ENCODE data around the gene HCN1. TPM values are rescaled to one million over a fixed set of nuclear protein-coding genes. Genes with fewer than 3 reads are reported as not detected.

Gene HCN1
- total RNA-seq, 4 donors from 2014 or later, result 0.39 to 0.66 (median 0.49) TPM

DNA sequence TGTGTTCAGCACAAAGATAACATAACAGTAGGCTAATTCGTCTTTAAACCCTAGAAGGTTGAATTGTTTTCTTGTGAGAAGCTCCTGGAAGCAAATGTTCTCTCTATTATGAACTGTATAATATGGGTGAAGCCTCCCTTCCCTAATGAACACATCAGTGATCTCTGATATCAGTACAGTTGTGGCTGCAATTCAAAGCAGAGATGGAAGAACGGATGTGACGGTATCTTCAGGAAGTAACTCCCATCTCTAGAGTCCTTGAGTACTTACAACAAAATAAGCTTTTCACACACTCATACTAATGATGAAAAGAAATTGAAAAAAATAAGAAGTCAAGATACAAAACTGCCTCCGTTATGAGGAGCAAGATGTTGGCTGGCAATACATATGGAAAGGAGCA is 4.5 kb downstream of the HCN1 start:
- Histone ChIP-seq H3K27me3 (peaks cover 0 to 64% (median 11%) of the 10 kb centered on the region in 4 donors), H3K4me3 (no peak overlapping the region), H3K4me1 (peaks cover 9 to 14% (median 14%) of the 10 kb centered on the region in 4 donors), H3K9me3 (no peaks in the 10 kb centered on the region), H3K27ac (replicated peaks in 1 of 4) (no peak overlapping the region), H3K36me3 (no peaks in the 10 kb centered on the region)
- TF ChIP-seq EP300 (IDR thresholded peaks at IDR 0.05) (no peak), POLR2A (IDR thresholded peaks at IDR 0.05; ENCODE audit: low read depth) (no peak), POLR2AphosphoS5 (IDR thresholded peaks at IDR 0.05) (no peak)
- TF ChIP-seq, protein P1, sequence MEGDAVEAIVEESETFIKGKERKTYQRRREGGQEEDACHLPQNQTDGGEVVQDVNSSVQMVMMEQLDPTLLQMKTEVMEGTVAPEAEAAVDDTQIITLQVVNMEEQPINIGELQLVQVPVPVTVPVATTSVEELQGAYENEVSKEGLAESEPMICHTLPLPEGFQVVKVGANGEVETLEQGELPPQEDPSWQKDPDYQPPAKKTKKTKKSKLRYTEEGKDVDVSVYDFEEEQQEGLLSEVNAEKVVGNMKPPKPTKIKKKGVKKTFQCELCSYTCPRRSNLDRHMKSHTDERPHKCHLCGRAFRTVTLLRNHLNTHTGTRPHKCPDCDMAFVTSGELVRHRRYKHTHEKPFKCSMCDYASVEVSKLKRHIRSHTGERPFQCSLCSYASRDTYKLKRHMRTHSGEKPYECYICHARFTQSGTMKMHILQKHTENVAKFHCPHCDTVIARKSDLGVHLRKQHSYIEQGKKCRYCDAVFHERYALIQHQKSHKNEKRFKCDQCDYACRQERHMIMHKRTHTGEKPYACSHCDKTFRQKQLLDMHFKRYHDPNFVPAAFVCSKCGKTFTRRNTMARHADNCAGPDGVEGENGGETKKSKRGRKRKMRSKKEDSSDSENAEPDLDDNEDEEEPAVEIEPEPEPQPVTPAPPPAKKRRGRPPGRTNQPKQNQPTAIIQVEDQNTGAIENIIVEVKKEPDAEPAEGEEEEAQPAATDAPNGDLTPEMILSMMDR (IDR thresholded peaks at IDR 0.05), result no peak
- intact Hi-C loops (cut with DNase I), result no loop called here
- no peak for DNase-seq (ENCODE audit: extremely low spot score)
- 67% methylated on average over 4 of the region's 4 CpGs for WGBS

DNA sequence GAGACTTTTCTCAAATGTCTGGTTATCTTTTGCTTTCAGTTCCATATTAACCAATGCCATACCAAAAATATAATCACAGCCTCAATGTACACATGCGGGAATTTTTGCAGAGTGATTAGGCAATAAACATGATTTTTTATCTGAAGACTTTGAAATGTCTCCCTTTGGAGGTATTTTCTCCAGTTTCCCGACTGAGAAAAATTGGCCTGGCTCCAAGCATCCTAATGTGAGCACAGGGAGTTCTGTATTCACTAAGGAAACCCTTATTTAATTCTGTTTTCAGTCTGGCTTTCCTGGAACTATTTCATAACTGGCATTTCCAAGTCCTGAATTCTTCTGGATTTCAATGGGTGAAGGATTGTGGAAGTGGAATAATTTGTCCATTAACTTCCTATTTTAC is 8.5 kb downstream of the HCN1 start:
- DNase-seq (ENCODE audit: extremely low spot score), result no peak
- Histone ChIP-seq H3K9me3 (no peaks in the 10 kb centered on the region), H3K27me3 (peaks cover 0 to 30% (median 0%) of the 10 kb centered on the region in 4 donors), H3K4me3 (no peak overlapping the region), H3K27ac (replicated peaks in 1 of 4) (no peak overlapping the region), H3K36me3 (no peaks in the 10 kb centered on the region), H3K4me1 (no peaks in the 10 kb centered on the region)
- intact Hi-C loops (cut with DNase I), result no loop called here
- WGBS, result 55% methylated on average over 2 of the region's 2 CpGs
- TF ChIP-seq, protein P1 (IDR thresholded peaks at IDR 0.05), result no peak
- no peak for TF ChIP-seq POLR2A (IDR thresholded peaks at IDR 0.05; ENCODE audit: low read depth)
- no peak for TF ChIP-seq POLR2AphosphoS5 (IDR thresholded peaks at IDR 0.05)
- no peak for TF ChIP-seq EP300 (IDR thresholded peaks at IDR 0.05)

DNA sequence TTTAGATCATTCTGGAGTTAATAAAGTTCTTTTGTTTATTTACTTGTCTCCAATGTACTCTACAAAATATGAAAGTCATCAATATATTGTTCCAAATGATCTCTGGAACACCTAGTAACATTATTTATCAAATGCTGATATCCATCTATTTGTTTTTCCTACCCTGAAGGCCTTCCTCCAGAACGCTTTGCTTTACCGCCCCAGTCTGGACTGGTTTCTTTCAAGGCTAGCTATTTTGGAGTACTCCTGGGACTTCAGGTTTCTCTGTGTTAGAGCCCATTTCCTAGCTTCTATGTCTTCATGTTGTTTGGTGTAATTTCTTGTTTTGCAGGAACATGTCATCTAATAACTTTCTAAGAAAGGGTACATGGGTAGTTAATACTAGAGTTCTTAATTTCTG is 9.6 kb downstream of the HCN1 start:
- 63% methylated on average over 2 of the region's 2 CpGs for WGBS

DNA sequence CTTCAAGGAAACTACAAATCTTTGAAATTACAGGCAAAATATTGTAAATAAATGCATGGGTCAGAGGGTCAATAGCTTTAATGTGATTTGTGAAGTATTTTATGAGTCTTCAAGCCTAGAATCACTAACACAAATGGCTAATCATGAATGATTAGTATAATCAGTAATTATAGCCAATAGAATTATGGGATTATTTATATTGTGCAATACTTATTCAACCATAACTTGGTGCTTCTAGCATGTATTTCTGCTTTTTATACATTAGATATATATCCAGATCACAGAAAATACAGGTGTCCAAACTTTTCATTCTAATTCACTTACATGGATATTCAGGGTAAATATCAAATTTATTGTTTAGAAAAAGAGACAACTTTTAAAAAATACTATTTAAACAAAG is 12.1 kb downstream of the HCN1 start:
- no peak for DNase-seq (ENCODE audit: extremely low spot score)
- H3K36me3 ChIP-seq, result no peaks in the 10 kb centered on the region

More for the DNA sequence above, 9.6 kb downstream of the HCN1 start:
- Histone ChIP-seq H3K27ac (replicated peaks in 1 of 4) (no peak overlapping the region), H3K9me3 (no peaks in the 10 kb centered on the region), H3K36me3 (no peaks in the 10 kb centered on the region), H3K27me3 (peaks cover 0 to 22% (median 0%) of the 10 kb centered on the region in 4 donors), H3K4me1 (no peaks in the 10 kb centered on the region), H3K4me3 (no peak overlapping the region)
- intact Hi-C loops (cut with DNase I), result no loop called here
- no peak for DNase-seq (ENCODE audit: extremely low spot score)
- TF ChIP-seq EP300 (IDR thresholded peaks at IDR 0.05) (no peak), POLR2A (IDR thresholded peaks at IDR 0.05; ENCODE audit: low read depth) (no peak), POLR2AphosphoS5 (IDR thresholded peaks at IDR 0.05) (no peak)
- TF ChIP-seq, protein P1 (IDR thresholded peaks at IDR 0.05), result no peak

More for the DNA sequence above, 12.1 kb downstream of the HCN1 start:
- Histone ChIP-seq H3K4me3 (no peak overlapping the region), H3K9me3 (no peaks in the 10 kb centered on the region), H3K4me1 (no peaks in the 10 kb centered on the region), H3K27ac (replicated peaks in 1 of 4) (no peak overlapping the region), H3K27me3 (peaks cover 0 to 9% (median 0%) of the 10 kb centered on the region in 4 donors)
- intact Hi-C loops (cut with DNase I), result no loop called here
- TF ChIP-seq POLR2A (IDR thresholded peaks at IDR 0.05; ENCODE audit: low read depth), result no peak
- no peak for TF ChIP-seq EP300 (IDR thresholded peaks at IDR 0.05)
- no peak for TF ChIP-seq POLR2AphosphoS5 (IDR thresholded peaks at IDR 0.05)
- TF ChIP-seq, protein P1 (IDR thresholded peaks at IDR 0.05), result no peak
